Renal cortical epithelial cell (primary cell): ENCODE results near the gene MBOAT7. TPM values are rescaled to one million over a fixed set of nuclear protein-coding genes. Genes with fewer than 3 reads are reported as not detected.

ENCODE experiments used
- total RNA-seq: library from RNA; depleted of rRNA; stranded (reverse); fragments of >200 nt; gene quantifications from 2 replicates; pipeline ENCODE4 v1.2.3, GENCODE V29; 2014

MBOAT7 gene
- total RNA-seq, 1 donor from 2014 or later, result 132 TPM

Other genes with a start within 250 kb of the MBOAT7 start
- 0.05 and 0.17 TPM in 2 replicates for gene CACNG8, start 226.6 kb downstream of the MBOAT7 start, total RNA-seq
- 0.17 and 0.55 TPM in 2 replicates for gene CACNG6, start 197.9 kb downstream of the MBOAT7 start, total RNA-seq
- not detected in 2 replicates for gene VSTM1, start 125.7 kb downstream of the MBOAT7 start, total RNA-seq
- not detected in 2 replicates for gene TARM1, start 108.2 kb downstream of the MBOAT7 start, total RNA-seq
- 1.1 TPM in 1 of 2 replicates, not detected in the other for gene OSCAR, start 88.8 kb downstream of the MBOAT7 start, total RNA-seq
- 4.3 and 8.0 TPM in 2 replicates for gene NDUFA3, start 86.7 kb downstream of the MBOAT7 start, total RNA-seq
- 13.8 and 23.1 TPM in 2 replicates for gene TFPT, start 73.9 kb downstream of the MBOAT7 start, total RNA-seq
- gene PRPF31, start 73.8 kb downstream of the MBOAT7 start, total RNA-seq, result 70.8 and 90.6 TPM in 2 replicates
- gene CNOT3, start 51.8 kb downstream of the MBOAT7 start, total RNA-seq, result 8.5 and 50.0 TPM in 2 replicates
- gene LENG1, start 29.9 kb downstream of the MBOAT7 start, total RNA-seq, result 4.0 and 7.3 TPM in 2 replicates
- 1.8 and 21.9 TPM in 2 replicates for gene TMC4, start 16.4 kb downstream of the MBOAT7 start, total RNA-seq
- 82.5 and 151 TPM in 2 replicates for gene TSEN34, start 1.7 kb upstream of the MBOAT7 start, total RNA-seq
- 1,053 and 1,700 TPM in 2 replicates for gene RPS9, start 11.3 kb upstream of the MBOAT7 start, total RNA-seq
- gene LILRB3, start 33.4 kb upstream of the MBOAT7 start, total RNA-seq, result not detected in 2 replicates
- not detected in 2 replicates for gene LILRA6, start 53.2 kb upstream of the MBOAT7 start, total RNA-seq
- gene LILRB5, start 67.7 kb upstream of the MBOAT7 start, total RNA-seq, result not detected in 2 replicates
- gene LILRB2, start 91.5 kb upstream of the MBOAT7 start, total RNA-seq, result not detected in 2 replicates
- not detected in 2 replicates for gene LILRA5, start 123.6 kb upstream of the MBOAT7 start, total RNA-seq
- gene LILRA4, start 149.6 kb upstream of the MBOAT7 start, total RNA-seq, result not detected in 2 replicates
- gene LAIR1, start 175.4 kb upstream of the MBOAT7 start, total RNA-seq, result not detected in 2 replicates
- not detected in 2 replicates for gene TTYH1, start 225.9 kb upstream of the MBOAT7 start, total RNA-seq